Skin of body (tissue), 2 donors: ENCODE results near the gene RPH3AL. TPM values are rescaled to one million over a fixed set of nuclear protein-coding genes. Genes with fewer than 3 reads are reported as not detected.
"Not testable (repeated sequence)": the region's sequence is repeated elsewhere in the genome, so short reads cannot be mapped to it uniquely, and the experiment has no call there.

Experiments
- DNase-seq: peaks from one replicate; lab custom pipeline; 2025; lab: John Stamatoyannopoulos, UW
- total RNA-seq: library from RNA; depleted of rRNA; stranded (reverse); fragments of >200 nt; gene quantifications from one replicate; pipeline ENCODE4 v1.2.3, GENCODE V29; 2014

Gene RPH3AL
- total RNA-seq, 1 donor from 2014 or later, result 4.8 TPM

- no peak for DNase-seq
Measured at GRCh38 chr17:205148-205669, 147.4 kb downstream of the RPH3AL start.

GRCh38 chr17:204427-205147 lies 148.0 kb downstream of the RPH3AL start:
- DNase-seq, result no peak

GRCh38 chr17:202501-202951 lies 150.1 kb downstream of the RPH3AL start:
- DNase-seq, result no peak

- not testable (repeated sequence) for DNase-seq
Measured at GRCh38 chr17:201736-202135, 150.9 kb downstream of the RPH3AL start.

GRCh38 chr17:201257-201656 lies 151.3 kb downstream of the RPH3AL start:
- not testable (repeated sequence) for DNase-seq

- no peak for DNase-seq
Measured at GRCh38 chr17:200586-200985, 152.0 kb downstream of the RPH3AL start.

GRCh38 chr17:199806-200545 lies 152.6 kb downstream of the RPH3AL start:
- no peak for DNase-seq

- DNase-seq, result no peak
Measured at GRCh38 chr17:199191-199604, 153.4 kb downstream of the RPH3AL start.

- DNase-seq, result not testable (repeated sequence)
Measured at GRCh38 chr17:198225-198624, 154.4 kb downstream of the RPH3AL start.

GRCh38 chr17:197352-197751 lies 155.3 kb downstream of the RPH3AL start:
- DNase-seq, result no peak

- DNase-seq, result no peak
Measured at GRCh38 chr17:194828-195602, 157.6 kb downstream of the RPH3AL start.

GRCh38 chr17:193841-194806 lies 158.5 kb downstream of the RPH3AL start:
- DNase-seq, result no peak

- no peak for DNase-seq
Measured at GRCh38 chr17:193426-193810, 159.2 kb downstream of the RPH3AL start.

GRCh38 chr17:192666-193425 lies 159.8 kb downstream of the RPH3AL start:
- DNase-seq, result no peak

GRCh38 chr17:189444-189843 lies 163.2 kb downstream of the RPH3AL start:
- no peak for DNase-seq

- DNase-seq, result no peak
Measured at GRCh38 chr17:187130-187529, 165.5 kb downstream of the RPH3AL start.

- no peak for DNase-seq
Measured at GRCh38 chr17:185445-186138, 167.0 kb downstream of the RPH3AL start.

GRCh38 chr17:183021-183420 lies 169.6 kb downstream of the RPH3AL start:
- no peak for DNase-seq

GRCh38 chr17:182050-182751 lies 170.4 kb downstream of the RPH3AL start:
- no peak for DNase-seq
